Pons (tissue), 1 donor: ENCODE measurements around the gene RNF41.

Experiments
- DNase-seq: peaks from one replicate; pipeline ENCODE4 v3.0.0-alpha.2; 2016; ENCODE audit warnings: low spot score

RNF41 gene

DNA sequence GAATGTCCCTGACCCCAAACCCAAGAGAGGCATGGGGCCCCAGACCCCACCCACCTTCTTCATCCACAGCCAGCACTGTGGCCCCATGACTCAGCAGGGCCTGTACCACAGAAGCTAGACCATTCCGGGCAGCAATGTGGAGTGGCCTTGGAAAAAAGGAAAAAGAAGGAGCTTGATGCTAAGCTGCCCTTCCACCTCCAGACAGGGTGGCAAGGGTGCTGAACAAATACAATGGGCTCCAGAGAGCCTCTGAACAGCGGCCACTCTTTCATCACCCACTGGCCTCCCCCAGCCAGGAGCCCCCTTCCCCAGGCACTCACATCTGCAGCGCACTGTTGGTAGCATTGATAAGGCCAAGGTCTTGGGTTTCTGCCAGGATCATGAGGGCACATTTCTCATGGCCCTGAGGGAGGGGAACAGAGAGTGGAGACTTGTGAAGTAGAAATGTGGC, 22.0 kb upstream of the RNF41 start:
- DNase-seq, result no peak

DNA sequence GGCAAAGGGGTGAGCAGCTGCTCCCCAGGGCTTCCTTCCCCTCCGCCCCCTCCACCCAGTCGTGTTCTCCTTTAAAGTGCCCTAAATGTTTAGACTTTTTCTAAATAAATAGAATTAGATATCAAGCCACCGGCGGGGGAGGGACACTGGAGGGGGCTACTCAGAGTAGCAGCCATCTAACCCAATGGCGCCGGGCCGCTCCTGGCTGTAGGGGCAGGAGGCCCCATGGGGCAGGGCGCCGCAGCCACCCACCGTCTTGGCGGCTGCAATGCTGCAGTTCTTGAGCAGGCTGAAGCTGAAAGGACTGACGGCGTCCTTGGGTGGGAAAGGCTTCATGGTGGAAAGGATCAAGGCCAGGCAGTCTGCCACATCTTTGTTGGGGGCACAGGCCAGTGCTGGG, 21.3 kb upstream of the RNF41 start:
- no peak for DNase-seq

DNA sequence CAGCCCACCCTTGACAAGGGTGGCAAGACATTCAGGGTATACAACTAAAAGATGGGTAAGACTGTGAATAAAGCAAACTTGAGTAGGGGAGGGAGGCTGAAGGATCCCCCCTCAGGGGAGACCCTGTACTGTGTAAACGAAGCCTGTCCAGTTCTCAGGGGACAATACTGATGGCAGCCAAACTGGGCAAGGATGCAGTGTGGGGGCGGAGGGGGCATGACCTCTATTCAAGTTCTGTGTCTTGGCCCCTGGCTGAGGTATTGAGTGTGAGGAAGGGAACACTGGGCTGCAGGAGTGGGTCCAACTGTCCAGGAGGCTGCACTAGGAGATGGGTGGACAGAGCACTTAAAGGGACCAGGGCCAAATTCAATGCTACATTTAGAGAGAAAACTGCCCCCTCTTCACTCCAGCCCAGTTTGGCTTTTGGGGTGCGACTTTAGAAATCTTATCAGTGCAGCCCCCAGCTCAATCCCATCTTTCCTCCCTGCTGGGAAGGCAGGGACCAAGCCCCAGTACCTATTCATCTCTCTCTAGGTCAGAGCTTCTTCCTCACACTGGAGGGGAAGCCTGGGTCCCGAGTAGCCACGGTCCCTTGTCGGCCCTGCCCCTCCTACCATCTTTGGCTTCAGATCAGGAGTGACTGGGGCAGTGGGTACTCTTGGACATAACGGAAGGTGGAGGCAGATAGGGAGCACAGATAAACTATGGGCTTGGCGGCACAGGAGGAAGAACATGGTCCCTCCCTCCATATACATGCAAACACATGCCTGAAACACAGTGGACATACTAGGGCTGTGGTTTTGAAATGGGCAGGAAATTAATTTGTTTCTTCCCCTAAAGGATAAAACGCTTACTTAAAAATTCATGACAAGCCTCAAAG, 19.9 kb upstream of the RNF41 start:
- no peak for DNase-seq

DNA sequence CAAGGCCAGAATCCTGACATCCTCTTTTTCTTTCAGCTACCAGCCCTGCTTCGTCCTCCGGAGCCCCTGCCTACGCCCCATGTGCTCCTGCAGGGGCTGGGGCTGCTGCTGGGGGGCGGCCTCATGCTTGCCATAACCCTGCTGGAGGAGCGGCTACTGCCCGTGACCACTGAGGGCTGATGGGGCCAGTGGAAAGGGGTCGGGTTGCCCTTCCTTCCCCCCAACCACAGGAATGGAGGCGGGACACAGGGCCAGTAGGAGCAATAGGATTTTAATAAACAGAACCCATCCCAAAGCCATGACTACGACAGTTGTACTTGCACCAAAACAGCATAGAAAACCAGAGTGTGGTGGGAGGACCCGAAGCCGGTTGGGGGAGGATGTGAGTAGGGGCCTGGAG, 15.8 kb upstream of the RNF41 start:
- DNase-seq, result no peak

DNA sequence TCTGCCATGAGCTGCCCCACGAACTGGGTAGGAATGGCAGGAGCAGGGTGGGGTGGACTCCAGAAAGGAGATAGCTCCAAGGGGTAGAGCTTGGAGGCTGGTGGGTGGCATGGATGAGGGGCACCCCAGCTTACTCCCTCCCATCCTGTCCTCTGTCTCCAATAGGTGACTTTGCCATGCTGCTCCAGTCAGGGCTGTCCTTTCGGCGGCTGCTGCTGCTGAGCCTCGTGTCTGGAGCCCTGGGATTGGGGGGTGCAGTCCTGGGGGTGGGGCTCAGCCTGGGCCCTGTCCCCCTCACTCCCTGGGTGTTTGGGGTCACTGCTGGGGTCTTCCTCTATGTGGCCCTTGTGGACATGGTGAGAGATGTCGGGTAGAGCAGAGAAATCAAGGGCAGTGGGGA, 15.3 kb upstream of the RNF41 start:
- DNase-seq, result no peak

DNA sequence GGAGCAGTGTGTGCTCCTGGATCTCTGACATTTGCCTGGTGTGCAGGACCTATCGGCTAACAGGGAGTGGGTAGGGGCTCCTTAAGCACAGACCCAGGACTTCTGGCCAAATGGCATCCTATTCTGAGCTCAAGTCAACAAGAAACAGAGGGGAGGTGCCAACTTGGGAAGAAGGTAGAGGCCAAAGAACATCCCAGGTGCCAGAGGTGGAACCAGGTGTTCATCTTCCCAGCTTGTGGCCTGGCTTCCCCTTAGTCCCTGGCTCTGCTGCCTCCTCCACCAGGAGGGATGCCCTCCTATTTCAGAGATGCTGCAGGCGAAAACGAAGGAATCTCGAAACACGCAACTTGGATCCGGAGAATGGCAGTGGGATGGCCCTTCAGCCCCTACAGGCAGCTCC, 14.4 kb upstream of the RNF41 start:
- no peak for DNase-seq

DNA sequence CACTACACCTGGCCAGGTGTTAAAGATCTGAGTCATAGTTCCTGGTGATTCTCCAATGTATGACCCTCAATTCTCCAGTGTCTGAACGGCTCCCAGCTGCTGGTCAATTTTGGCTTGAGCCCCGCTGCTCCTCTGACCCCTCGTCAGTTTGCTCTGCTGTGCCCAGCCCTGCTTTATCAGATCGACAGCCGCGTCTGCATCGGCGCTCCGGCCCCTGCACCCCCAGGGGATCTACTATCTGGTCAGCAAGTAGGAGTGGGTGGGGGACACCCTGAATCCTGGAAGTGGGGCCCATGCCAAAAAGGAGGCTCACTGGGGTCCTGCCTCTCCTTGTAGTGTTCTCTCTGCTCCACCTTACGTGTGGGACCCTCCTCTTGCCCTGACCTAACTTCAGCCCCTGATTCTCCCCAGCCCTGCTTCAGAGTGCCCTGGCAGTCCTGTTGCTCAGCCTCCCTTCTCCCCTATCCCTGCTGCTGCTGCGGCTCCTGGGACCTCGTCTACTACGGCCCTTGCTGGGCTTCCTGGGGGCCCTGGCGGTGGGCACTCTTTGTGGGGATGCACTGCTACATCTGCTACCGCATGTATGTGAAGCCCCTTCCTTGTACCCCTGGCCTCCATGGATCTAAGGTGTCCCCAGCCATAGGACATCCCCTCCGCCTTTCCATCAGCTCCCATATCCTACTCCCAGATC, 13.2 kb upstream of the RNF41 start:
- no peak for DNase-seq

DNA sequence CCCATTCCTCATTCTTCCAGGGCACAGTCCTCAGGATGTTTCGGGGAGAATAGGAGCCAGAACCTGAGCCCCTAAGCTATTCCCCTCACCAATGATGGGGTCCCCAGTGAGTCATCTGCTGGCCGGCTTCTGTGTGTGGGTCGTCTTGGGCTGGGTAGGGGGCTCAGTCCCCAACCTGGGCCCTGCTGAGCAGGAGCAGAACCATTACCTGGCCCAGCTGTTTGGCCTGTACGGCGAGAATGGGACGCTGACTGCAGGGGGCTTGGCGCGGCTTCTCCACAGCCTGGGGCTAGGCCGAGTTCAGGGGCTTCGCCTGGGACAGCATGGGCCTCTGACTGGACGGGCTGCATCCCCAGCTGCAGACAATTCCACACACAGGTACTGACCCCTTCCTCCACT, 9.5 kb upstream of the RNF41 start:
- DNase-seq, result no peak

DNA sequence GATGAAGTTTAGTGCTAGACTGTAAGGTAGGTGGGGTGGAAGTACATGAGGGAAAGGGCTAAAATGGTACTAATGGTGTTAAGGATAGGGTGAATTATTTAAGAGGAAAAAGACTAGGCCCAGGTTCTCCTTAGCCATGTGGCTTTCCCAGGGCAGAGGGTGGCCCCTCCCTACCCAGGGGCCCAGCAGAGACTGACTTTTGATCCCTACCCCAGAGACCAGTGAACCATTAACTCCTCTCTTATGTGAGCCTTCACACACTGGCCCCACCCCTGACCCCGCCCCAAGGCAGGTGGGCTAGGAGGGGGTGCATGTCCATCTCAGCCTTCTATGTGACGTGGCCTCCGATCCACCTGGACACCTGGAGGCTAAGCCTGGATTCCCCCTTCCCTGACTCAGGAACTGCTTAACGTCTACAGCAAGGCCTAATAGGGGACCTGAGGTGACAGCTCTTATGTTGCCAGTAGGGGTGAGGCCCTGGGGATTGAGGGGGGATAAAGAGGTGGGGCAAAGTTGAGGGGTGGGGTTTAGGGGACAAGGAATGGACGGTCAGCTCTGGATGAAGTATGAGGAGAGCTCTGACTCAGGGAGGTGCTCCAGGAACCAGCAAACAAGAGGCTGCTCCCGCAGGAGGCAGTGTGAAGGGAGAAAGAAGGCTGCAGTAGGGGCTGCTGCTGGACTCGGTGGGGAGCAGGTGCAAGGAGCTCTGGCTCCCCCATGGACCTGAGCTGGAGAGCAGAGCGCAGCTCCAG, 8.9 kb upstream of the RNF41 start:
- DNase-seq, result no peak

DNA sequence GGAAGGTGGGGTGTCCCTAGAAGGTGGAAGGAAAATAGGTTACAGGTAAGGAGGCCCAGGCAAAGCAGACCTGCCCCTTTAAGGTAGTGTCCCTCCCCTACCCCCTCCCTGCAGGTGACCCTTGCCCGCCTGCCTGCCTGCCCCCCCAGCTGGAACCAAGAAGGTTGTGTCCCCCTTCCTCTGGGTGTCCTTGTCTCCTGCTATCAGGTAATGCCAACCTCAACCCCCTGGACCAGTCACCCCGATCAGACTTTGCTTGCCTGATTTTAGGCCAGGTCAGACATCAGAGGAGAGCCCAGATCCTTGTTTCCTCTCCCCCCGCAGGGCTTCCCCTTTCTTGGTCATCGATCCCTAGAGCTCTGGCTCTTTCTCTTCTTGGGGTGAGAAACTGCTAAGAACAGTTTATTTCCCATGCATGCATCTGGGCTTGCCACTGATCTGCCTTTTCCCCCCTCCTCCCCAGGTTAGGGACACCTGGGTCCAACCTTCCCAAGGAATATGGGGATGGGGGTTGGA, 8.3 kb upstream of the RNF41 start, which contains the start of gene SLC39A5:
SLC39A5 (plus strand) TSS at position 136 of the 516 bp plus-strand sequence. CDS start 1,224 bp downstream, outside the sequence.
- DNase-seq, result no peak

DNA sequence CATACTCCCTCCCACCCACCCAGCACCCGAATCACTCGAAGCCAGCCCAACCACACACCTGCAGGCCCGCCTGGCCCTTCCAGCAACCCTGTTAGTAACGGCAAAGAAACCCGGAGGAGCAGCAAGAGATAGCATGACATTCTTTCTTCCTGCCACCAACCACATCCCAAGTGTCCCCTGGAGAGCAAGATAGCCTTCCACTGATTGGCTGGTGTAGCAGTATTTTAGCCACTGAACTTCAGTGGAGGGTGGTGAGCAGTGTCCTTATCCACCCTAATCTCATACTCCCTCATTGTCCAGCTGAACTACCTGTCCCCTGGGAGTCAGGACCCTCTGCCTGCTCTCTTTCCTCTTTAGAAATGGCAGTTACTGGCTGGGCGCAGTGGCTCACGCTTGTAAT, 7.4 kb upstream of the RNF41 start:
- DNase-seq, result no peak

DNA sequence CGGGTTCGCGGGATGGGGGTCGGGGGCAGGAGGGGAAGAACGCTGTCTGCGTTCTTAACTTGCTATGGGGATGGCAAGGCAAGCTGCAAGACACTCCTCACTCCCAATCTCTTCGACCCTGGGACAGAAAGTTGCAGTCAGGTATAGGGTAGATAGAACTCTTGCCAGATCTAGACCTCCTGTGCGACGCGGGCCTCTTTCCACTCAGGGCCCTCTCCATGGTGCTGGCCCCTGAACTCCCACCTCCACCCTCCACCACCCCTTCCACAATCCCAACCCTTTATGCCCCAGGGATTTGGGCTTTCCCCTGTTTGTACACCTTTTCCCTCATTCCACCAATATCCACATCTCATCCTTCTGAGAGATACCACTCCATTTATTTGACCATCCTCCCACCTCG, 3.2 kb upstream of the RNF41 start:
- DNase-seq, result no peak

DNA sequence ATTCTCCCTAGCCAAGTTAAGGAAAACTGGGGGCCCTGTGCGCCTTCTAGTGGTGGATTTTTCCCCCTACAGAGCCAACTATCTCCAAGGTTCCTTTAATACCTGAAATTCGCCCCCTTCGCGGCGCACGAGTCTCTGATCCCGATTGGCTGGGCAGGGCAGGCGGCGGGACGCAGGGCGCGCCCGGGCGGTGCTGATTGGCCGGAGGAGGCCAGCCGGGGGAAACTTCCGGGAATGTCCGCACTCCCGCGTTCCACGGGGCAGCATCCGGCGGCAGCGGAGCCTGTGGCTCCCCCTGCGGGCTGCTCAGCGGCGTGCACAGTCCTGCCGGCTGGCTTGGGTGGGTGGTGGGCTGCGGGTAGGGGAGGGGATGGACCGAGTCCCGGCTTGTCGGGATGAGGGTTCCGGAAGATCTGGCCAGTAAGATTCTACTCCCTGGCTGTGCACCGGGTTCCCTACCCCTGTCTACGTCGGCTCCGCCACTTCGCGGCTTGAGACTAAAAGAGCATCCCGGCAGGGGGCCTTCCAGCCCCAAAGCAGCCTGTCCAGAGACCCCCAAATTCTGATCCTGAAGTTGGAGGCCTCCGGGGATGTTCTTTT, 2.5 kb upstream of the RNF41 start, which contains the start of gene NABP2:
NABP2 (plus strand) TSS at position 241 of the 600 bp plus-strand sequence. CDS start 515 bp downstream, outside the sequence.
- peak; percentile 96 for DNase-seq

DNA sequence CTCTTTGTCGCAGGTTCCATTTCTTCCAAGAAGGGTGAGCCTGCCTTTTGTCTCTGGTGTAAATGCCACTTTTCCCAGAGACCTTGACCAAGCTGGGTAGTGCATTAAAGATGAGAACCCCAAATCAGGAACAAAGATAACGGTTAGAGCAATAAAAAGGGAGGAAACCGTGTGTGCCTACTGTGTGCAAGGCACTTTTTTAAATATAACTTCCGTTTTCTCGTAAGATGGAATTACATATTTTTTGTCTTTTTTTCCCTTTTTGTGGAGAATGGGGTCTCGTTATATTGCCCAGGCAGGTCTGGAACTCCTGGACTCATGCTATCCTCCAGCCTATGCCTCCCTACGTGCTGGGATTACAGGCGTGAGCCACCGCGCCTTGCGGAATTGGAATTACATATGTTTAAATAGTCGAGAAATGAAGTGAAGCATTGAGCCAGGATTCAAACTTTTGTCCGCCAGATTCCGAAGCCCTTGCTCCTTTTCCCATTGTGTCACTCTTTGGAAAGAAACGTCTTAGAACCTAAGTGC, 1.9 kb upstream of the RNF41 start:
- no peak for DNase-seq

DNA sequence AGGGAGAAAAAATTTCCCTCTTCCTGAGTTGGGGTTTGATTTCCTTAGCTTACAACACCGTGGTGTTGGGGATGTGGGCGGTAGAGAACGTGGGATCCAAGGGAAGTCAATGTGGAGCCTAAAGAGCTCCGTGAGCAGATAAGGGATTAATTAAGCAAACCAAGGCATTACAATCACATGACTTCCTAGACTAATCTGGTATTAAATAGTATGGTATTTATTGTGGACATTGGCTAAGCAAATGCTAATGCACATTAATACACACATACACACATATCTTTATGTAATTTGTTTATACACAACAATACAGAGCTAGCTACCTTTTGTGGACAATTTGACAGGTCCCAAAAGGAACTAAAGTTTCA, 791 bp upstream of the RNF41 start:
- no peak for DNase-seq

DNA sequence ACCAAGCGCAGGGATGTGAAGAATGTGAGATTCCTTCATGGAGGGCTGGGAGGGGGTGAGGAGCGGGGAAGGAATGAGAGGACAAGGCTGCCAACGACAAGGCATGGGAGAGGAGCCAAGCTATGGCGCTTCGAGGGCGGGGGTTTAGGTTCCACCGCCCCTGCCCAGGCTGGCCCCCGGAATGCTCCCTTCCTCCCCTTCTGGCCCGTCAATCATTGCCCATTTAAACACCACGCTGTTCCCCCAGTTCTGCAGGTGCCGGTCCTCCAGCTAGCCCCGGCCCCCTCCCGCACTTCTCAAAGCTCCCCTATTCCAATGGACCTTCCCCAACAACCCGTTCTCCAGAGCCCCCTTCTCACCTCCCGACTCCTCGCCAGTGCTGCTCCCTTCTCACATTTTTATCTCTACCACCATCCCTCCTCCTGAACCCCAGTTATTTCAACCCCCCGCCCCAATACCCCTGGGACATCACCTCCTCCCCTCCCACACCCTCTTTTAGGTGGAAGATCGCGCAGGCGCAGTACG, 428 bp downstream of the RNF41 start:
- peak; percentile 36 for DNase-seq

DNA sequence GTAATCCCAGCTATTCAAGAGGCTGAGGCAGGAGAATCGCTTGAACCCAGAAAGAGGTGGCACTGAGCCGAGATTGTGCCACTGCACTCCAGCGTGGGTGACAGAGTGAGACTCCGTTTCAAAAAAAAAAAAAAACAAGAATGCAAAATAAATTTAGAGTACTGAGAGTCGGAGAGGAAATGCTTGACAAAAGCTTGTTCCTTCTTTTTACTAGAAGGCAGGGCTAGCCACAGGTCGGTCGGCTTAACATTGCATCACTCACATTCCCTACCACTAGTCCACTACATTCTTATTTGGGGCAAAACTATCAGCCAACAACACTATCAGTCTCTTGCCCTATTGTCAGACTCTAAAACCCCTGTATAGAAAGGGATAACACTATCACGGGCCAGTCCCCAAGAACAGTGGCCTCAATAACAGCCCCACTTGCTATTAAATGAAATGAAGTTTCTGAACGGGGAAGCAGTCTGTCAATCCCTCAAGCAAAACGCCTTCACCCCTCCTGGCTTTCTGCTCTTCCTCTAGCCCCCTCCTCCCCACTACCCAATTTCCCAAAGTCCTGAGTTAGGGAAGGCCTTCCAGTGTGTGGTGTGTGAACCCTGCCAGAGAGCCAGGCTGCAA, 1.0 kb downstream of the RNF41 start:
- DNase-seq, result peak; percentile 54

DNA sequence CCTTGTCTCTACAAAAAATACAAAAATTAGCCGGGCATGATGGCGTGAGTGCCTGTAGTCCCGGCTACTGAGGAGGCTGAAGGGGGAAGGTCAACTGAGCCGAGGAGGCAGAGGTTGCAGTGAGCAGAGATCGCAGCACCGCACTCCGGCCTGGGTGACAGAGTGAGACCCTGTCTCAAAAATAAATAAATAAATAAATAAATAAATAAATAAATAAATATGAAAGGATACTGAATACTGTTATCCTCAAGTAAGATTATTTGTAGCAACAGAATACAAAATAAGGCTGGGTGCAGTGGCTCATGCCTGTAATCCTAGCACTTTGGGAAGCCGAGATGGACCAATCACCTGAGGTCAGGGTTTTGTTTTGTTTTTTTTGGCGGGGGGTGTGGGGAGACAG, 1.9 kb downstream of the RNF41 start:
- no peak for DNase-seq

DNA sequence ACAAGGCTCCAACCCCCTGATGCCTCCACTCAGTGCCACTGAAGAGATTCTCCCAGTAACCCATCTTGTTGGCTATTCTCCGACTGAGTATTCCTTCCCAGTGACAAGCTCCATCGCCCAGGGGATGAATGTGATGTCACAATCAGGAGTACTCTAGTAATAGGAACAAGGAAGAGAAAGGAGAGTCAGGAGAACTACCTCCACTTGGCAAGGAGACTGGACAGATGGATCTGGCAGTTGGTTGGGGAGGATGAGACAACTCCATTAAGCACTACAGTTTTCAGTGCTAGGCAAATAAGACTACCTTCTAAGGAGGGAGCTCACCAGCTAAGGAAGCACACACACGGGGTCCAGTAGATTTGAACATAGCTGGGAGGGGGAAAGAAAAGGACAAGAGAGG, 5.3 kb downstream of the RNF41 start:
- no peak for DNase-seq

DNA sequence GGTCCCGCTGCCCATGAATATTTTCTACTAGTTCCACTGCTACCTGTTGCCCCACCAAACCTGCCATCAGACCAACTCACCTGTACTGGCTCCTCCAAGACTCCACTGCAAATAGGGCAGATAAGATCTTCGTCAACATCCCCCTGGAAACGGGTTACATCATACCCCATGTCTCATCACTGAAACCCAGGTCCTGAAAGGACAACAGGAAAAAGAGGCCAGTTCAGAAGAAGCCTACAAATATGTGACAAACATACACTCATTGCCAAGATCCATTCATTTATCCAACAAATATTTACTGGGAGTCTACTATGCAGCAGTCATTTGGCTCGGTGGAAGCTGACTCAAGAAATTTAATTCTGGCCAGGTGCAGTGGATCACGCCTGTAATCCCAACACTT, 7.8 kb downstream of the RNF41 start:
- no peak for DNase-seq

DNA sequence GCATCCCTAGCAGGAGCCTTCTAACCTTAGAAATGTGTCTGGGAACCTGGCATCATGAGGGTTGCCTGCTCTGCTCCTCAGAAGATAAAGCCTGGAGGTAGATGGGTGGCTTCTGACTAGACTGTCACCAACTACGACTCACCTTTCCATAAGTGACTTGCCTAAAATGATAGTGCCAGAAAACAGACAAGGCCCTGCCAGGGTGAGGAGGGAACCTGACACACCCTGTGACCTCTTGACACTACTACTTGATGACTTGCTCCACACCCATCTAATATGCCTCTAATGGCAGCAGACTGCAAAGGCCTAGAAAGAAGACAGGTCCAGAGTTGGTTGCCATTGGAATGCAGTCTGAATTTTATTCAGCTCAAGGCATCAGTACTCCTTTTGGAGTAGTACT, 9.4 kb downstream of the RNF41 start:
- DNase-seq, result no peak
